22Rv1 (cell line): ENCODE measurements around the gene CD247.

Experiments
- H3K27ac ChIP-seq: fragments of 450-650 bp; 2 replicates; pipeline ENCODE4 v1.5.1; 2017
- ZFX ChIP-seq: fragments of 450-650 bp; IDR thresholded peaks from 2 replicates; pipeline ENCODE4 v1.6.1; 2017; ENCODE audit warnings: antibody characterized with exemption, borderline replicate concordance
- TF ChIP-seq, protein P1 (sequence below): fragments of 450-650 bp; IDR thresholded peaks from 2 replicates; pipeline ENCODE4 v1.5.1; 2017; ENCODE audit warnings: mild to moderate bottlenecking

The CD247 gene

DNA sequence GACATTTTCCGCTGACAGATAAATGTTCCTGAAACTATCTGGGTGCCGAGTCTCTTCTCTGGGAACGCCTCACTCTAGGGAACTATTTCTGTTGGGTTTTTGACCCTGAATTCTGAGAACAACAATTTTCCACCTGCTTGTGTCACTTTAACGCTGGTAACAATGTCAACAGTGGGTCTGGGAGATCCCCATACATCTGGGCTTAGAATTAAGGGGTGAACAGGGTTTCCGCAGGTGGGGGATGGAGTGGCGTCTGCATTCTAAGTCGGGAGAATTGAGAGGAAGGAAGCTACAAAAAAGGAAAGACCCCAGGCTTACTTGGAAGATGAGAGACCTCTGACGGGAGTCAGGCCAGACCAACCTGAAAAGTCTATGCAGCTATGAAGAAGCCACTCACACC lies 8.7 kb downstream of the CD247 start:
- TF ChIP-seq, protein P1, sequence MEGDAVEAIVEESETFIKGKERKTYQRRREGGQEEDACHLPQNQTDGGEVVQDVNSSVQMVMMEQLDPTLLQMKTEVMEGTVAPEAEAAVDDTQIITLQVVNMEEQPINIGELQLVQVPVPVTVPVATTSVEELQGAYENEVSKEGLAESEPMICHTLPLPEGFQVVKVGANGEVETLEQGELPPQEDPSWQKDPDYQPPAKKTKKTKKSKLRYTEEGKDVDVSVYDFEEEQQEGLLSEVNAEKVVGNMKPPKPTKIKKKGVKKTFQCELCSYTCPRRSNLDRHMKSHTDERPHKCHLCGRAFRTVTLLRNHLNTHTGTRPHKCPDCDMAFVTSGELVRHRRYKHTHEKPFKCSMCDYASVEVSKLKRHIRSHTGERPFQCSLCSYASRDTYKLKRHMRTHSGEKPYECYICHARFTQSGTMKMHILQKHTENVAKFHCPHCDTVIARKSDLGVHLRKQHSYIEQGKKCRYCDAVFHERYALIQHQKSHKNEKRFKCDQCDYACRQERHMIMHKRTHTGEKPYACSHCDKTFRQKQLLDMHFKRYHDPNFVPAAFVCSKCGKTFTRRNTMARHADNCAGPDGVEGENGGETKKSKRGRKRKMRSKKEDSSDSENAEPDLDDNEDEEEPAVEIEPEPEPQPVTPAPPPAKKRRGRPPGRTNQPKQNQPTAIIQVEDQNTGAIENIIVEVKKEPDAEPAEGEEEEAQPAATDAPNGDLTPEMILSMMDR: no peak
- TF ChIP-seq ZFX: no peak
- H3K27ac ChIP-seq: no peak overlapping the region

DNA sequence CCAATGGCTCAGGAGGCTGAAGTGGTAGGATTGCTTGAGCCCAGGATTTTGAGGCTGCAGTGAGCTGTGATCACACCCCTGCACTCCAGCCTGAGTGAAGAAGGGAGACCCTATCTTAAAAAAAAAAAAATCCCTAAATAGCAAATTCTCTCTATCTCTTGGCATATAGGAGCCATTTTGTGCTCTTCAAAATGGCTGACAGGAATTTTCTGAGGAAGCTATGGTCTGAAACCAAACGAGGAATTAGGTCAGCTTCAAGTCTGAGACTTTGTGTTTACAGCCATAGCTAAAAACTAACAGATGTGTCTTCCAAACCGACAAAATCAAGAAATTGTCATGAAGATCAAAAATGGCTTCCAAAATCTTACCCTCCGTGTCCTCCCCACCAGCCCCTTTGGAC lies 10.6 kb downstream of the CD247 start:
- no peak overlapping the region for H3K27ac ChIP-seq
- TF ChIP-seq ZFX: no peak
- TF ChIP-seq, protein P1: no peak

DNA sequence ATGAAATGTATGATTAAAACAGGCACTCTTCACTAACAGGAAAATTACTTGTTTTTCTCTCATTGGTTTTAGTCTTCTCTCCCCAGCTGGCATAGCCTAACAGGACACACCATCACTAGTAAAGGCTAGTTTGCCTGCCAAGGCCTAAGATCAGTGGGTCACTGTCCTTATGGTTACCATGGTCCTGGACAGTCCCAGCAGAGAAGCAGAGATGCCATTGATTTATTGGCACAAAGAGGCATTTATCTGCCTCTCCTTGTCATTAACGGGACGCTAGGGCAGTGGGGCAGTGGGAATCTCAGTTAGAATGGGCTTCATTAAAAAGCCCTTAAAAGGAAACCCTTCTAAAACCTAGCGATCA lies 13.9 kb downstream of the CD247 start:
- TF ChIP-seq, protein P1: no peak
- no peak for TF ChIP-seq ZFX
- H3K27ac ChIP-seq: no peak overlapping the region

- H3K27ac ChIP-seq: no peak overlapping the region
- TF ChIP-seq, protein P1: no peak
- TF ChIP-seq ZFX: no peak
Observed at GRCh38 chr1:167503626-167504466, 14.5 kb downstream of the CD247 start.

GRCh38 chr1:167502719-167503462 lies 15.4 kb downstream of the CD247 start:
- TF ChIP-seq, protein P1: no peak
- no peak for TF ChIP-seq ZFX
- no peak overlapping the region for H3K27ac ChIP-seq

GRCh38 chr1:167502192-167502551 lies 16.2 kb downstream of the CD247 start:
- H3K27ac ChIP-seq: no peak overlapping the region
- no peak for TF ChIP-seq ZFX
- TF ChIP-seq, protein P1: no peak
